HepG2 (cell line): ENCODE measurements around the gene TCF3. TPM values are rescaled to one million over a fixed set of nuclear protein-coding genes. Genes with fewer than 3 reads are reported as not detected.

Experiments used
- ARID2 ChIP-seq: sonication (generic); formaldehyde crosslinking; IDR thresholded peaks from 2 replicates; pipeline ENCODE4 v1.8.1; 2022; ENCODE audit warnings: mild to moderate bottlenecking, missing genetic modification reagents, borderline replicate concordance
- ARNTL ChIP-seq: sonication (generic); formaldehyde crosslinking; IDR thresholded peaks from 2 replicates; pipeline ENCODE4 v1.4.0; 2020; ENCODE audit warnings: mild to moderate bottlenecking, missing genetic modification reagents
- ELF4 ChIP-seq: sonication (generic); formaldehyde crosslinking; IDR thresholded peaks from 2 replicates; pipeline ENCODE4 v1.5.0; 2020; ENCODE audit warnings: missing genetic modification reagents, mild to moderate bottlenecking, moderate library complexity, borderline replicate concordance
- ESRRA ChIP-seq: sonication (generic); formaldehyde crosslinking; IDR thresholded peaks from 2 replicates; pipeline ENCODE4 v1.5.1; 2020; ENCODE audit warnings: mild to moderate bottlenecking, low read depth, missing genetic modification reagents
- PPARG ChIP-seq: conservative IDR thresholded peaks from 2 replicates; pipeline ENCODE4 v1.6.1; 2016; ENCODE audit warnings: missing biosample characterization, missing genetic modification reagents
- SATB2 ChIP-seq: sonication (generic); formaldehyde crosslinking; IDR thresholded peaks from 2 replicates; pipeline ENCODE4 v1.5.0; 2020; ENCODE audit warnings: missing genetic modification reagents
- SETDB1 ChIP-seq: sonication (generic); formaldehyde crosslinking; IDR thresholded peaks from 2 replicates; pipeline ENCODE4 v1.5.1; 2020; ENCODE audit warnings: missing genetic modification reagents, mild to moderate bottlenecking, borderline replicate concordance
- SNRNP70 ChIP-seq: fragments of 200-400 bp; formaldehyde crosslinking; IDR thresholded peaks from 2 replicates; pipeline ENCODE4 v1.6.1; 2017; ENCODE audit warnings: mild to moderate bottlenecking, low read depth, low read length, moderate library complexity
- ZNF160 ChIP-seq: sonication (generic); formaldehyde crosslinking; IDR thresholded peaks from 2 replicates; pipeline ENCODE4 v1.8.0; 2022; ENCODE audit warnings: mild to moderate bottlenecking, inconsistent platforms, missing genetic modification reagents
- ZNF451 ChIP-seq: sonication (generic); formaldehyde crosslinking; IDR thresholded peaks from 2 replicates; pipeline ENCODE4 v1.5.0; 2020; ENCODE audit warnings: mild to moderate bottlenecking, missing genetic modification reagents
- ZNF543 ChIP-seq: sonication (generic); formaldehyde crosslinking; IDR thresholded peaks from 2 replicates; pipeline ENCODE4 v1.4.0; 2020; ENCODE audit warnings: mild to moderate bottlenecking, missing genetic modification reagents
- ZNF557 ChIP-seq: sonication (generic); formaldehyde crosslinking; IDR thresholded peaks from 2 replicates; pipeline ENCODE4 v1.4.0; 2020; ENCODE audit warnings: missing genetic modification reagents
- ZSCAN31 ChIP-seq: sonication (generic); formaldehyde crosslinking; IDR thresholded peaks from 2 replicates; pipeline ENCODE4 v1.5.0; 2020; ENCODE audit warnings: low read depth, mild to moderate bottlenecking, missing genetic modification reagents
- polyA plus RNA-seq, 8 experiments: library from polyadenylated mRNA; depleted of rRNA in 3 of 8; stranded (reverse) in 7 of 8; unstranded in 1 of 8; fragments of >200 nt; fragmentation: Illumina TruSeq in 4 of 8; extraction: Trizol in 4 of 8; gene quantifications; 2 replicates each; pipeline versions ENCODE4 v1.2.1 to v1.2.3, GENCODE V29; 2011 to 2016; ENCODE audit warnings: low read depth in 4 of 8, missing spikeins in 1 of 8, mixed read lengths in 1 of 8; ENCODE audit not compliant: insufficient read depth in 1 of 8
- total RNA-seq, 5 experiments: library from RNA; depleted of rRNA; stranded (reverse); fragments of >200 nt; fragmentation: Illumina TruSeq; extraction: Trizol; gene quantifications; 2 replicates each; pipeline ENCODE4 v1.2.3, GENCODE V29; 2016; ENCODE audit warnings: low read depth in 1 of 5
- TF ChIP-seq, protein P1 (sequence below): sonication (generic); formaldehyde crosslinking; IDR thresholded peaks from 2 replicates; pipeline ENCODE4 v1.9.0; 2021; ENCODE audit warnings: mild to moderate bottlenecking, missing genetic modification reagents
- TF ChIP-seq, protein P2 (sequence below), 2 experiments: sonication (generic) in 1 of 2; formaldehyde crosslinking in 1 of 2; IDR thresholded peaks; 2 replicates each; pipeline versions ENCODE4 v1.5.1 to v1.6.1; 2011 to 2020; ENCODE audit warnings: borderline replicate concordance in 1 of 2, low read depth in 1 of 2, low read length in 1 of 2, mild to moderate bottlenecking in 1 of 2, missing genetic modification reagents in 1 of 2, moderate library complexity in 1 of 2
- TF ChIP-seq, protein P3 (sequence below): sonication (generic); formaldehyde crosslinking; conservative IDR thresholded peaks from 2 replicates; pipeline ENCODE4 v1.4.0; 2020; ENCODE audit warnings: mild to moderate bottlenecking, missing genetic modification reagents, moderate library complexity

TCF3 gene
- total and polyA plus RNA-seq, 2 of the 13 experiments (the other 11 are each of a cell fraction or from before 2014, with no cell fraction given): 51.4 to 53.2 TPM

DNA sequence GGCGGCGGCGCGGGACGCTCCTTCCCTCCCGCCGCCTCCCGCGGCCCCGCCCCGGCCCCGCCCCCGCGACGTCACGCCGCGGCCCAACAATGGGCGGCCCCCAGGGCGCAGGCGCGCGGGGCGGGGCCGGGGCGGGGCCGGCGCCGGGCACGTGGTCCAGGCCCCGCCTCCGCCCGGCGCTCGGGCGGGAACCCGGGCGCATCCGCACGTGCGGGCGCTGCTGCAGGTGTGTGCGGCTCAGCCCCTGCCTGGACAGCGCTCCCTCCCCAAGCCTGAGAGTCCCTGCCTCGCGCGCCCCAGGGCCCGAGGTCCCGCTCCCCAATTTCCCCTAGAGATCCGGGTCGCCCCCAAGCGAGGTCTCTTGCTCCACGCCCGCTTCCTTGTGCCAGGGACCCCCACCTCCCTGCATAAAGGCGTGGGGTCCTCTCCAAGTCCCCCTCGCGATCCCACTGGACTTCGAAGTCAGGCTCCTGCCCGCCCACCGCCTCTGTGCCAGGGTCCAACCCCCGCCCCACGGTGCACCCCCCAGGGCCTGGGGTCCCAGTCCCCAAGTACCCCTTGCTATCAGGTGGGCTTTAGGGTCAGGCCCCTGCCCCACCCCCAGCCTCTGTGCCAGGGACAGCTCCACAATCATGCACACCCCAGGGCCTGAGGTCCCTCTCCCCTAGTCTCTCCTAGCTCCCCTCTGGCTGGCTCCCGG, 83.9 kb downstream of the TCF3 start, which contains the start of gene MEX3D (continued):
- TF ChIP-seq ZSCAN31 (CRISPR knock-in tag) (peak; percentile 76; the same call in 1 of the 2 replicates), ARID2 (CRISPR knock-in tag) (no peak), ZNF543 (CRISPR knock-in tag) (0 out of 2 replicates have a peak, but pooled peaks have one; percentile 68), ZNF160 (CRISPR knock-in tag) (peak; percentile 64; the same call in 1 of the 2 replicates), PPARG (CRISPR knock-in tag) (0 out of 2 replicates have a peak, but pooled peaks have one; percentile 30), SNRNP70 (no peak), SETDB1 (CRISPR knock-in tag) (no peak), ZNF451 (CRISPR knock-in tag) (peak; percentile 69; the same call in 1 of the 2 replicates), ARNTL (CRISPR knock-in tag) (peak; percentile 85; the same call in 1 of the 2 replicates), ZNF557 (CRISPR knock-in tag) (0 out of 2 replicates have a peak, but pooled peaks have one; percentile 58), ELF4 (CRISPR knock-in tag) (no peak), SATB2 (0 out of 2 replicates have a peak, but pooled peaks have one; percentile 76), ESRRA (0 out of 2 replicates have a peak, but pooled peaks have one; percentile 27)
- TF ChIP-seq, protein P1, sequence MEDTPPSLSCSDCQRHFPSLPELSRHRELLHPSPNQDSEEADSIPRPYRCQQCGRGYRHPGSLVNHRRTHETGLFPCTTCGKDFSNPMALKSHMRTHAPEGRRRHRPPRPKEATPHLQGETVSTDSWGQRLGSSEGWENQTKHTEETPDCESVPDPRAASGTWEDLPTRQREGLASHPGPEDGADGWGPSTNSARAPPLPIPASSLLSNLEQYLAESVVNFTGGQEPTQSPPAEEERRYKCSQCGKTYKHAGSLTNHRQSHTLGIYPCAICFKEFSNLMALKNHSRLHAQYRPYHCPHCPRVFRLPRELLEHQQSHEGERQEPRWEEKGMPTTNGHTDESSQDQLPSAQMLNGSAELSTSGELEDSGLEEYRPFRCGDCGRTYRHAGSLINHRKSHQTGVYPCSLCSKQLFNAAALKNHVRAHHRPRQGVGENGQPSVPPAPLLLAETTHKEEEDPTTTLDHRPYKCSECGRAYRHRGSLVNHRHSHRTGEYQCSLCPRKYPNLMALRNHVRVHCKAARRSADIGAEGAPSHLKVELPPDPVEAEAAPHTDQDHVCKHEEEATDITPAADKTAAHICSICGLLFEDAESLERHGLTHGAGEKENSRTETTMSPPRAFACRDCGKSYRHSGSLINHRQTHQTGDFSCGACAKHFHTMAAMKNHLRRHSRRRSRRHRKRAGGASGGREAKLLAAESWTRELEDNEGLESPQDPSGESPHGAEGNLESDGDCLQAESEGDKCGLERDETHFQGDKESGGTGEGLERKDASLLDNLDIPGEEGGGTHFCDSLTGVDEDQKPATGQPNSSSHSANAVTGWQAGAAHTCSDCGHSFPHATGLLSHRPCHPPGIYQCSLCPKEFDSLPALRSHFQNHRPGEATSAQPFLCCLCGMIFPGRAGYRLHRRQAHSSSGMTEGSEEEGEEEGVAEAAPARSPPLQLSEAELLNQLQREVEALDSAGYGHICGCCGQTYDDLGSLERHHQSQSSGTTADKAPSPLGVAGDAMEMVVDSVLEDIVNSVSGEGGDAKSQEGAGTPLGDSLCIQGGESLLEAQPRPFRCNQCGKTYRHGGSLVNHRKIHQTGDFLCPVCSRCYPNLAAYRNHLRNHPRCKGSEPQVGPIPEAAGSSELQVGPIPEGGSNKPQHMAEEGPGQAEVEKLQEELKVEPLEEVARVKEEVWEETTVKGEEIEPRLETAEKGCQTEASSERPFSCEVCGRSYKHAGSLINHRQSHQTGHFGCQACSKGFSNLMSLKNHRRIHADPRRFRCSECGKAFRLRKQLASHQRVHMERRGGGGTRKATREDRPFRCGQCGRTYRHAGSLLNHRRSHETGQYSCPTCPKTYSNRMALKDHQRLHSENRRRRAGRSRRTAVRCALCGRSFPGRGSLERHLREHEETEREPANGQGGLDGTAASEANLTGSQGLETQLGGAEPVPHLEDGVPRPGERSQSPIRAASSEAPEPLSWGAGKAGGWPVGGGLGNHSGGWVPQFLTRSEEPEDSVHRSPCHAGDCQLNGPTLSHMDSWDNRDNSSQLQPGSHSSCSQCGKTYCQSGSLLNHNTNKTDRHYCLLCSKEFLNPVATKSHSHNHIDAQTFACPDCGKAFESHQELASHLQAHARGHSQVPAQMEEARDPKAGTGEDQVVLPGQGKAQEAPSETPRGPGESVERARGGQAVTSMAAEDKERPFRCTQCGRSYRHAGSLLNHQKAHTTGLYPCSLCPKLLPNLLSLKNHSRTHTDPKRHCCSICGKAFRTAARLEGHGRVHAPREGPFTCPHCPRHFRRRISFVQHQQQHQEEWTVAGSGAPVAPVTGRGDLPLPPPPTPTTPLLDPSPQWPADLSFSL (CRISPR knock-in tag): no peak
- TF ChIP-seq, protein P2, sequence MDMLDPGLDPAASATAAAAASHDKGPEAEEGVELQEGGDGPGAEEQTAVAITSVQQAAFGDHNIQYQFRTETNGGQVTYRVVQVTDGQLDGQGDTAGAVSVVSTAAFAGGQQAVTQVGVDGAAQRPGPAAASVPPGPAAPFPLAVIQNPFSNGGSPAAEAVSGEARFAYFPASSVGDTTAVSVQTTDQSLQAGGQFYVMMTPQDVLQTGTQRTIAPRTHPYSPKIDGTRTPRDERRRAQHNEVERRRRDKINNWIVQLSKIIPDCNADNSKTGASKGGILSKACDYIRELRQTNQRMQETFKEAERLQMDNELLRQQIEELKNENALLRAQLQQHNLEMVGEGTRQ (IDR thresholded peaks at IDR 0.05; ENCODE audit: low read depth, low read length): peak; percentile 25; the same call in 1 of the 2 replicates
- TF ChIP-seq, protein P2 (CRISPR knock-in tag; IDR thresholded peaks at IDR 0.05; ENCODE audit: borderline replicate concordance): no peak
- TF ChIP-seq, protein P3, sequence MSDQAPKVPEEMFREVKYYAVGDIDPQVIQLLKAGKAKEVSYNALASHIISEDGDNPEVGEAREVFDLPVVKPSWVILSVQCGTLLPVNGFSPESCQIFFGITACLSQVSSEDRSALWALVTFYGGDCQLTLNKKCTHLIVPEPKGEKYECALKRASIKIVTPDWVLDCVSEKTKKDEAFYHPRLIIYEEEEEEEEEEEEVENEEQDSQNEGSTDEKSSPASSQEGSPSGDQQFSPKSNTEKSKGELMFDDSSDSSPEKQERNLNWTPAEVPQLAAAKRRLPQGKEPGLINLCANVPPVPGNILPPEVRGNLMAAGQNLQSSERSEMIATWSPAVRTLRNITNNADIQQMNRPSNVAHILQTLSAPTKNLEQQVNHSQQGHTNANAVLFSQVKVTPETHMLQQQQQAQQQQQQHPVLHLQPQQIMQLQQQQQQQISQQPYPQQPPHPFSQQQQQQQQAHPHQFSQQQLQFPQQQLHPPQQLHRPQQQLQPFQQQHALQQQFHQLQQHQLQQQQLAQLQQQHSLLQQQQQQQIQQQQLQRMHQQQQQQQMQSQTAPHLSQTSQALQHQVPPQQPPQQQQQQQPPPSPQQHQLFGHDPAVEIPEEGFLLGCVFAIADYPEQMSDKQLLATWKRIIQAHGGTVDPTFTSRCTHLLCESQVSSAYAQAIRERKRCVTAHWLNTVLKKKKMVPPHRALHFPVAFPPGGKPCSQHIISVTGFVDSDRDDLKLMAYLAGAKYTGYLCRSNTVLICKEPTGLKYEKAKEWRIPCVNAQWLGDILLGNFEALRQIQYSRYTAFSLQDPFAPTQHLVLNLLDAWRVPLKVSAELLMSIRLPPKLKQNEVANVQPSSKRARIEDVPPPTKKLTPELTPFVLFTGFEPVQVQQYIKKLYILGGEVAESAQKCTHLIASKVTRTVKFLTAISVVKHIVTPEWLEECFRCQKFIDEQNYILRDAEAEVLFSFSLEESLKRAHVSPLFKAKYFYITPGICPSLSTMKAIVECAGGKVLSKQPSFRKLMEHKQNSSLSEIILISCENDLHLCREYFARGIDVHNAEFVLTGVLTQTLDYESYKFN: 0 out of 2 replicates have a peak, but pooled peaks have one; percentile 19
